Skeletal muscle tissue (tissue), 4 donors: Measurements from ENCODE around the gene PLXNC1. TPM values are rescaled to one million over a fixed set of nuclear protein-coding genes. Genes with fewer than 3 reads are reported as not detected.

Experiments used
- H3K27ac ChIP-seq: one replicate; pipeline ENCODE4 v1.7.0; 2013; ENCODE audit warnings: mild to moderate bottlenecking, low read depth, low read length, inconsistent platforms
- H3K27me3 ChIP-seq, 3 donors: one replicate each; pipeline ENCODE4 v1.7.0; 2013; ENCODE audit warnings: low read length in 3 of 3; ENCODE audit not compliant: control insufficient read depth in 3 of 3, insufficient read depth in 3 of 3
- H3K36me3 ChIP-seq, 3 donors: one replicate each; pipeline ENCODE4 v1.7.0; 2013; ENCODE audit warnings: low read length in 3 of 3; ENCODE audit not compliant: control insufficient read depth in 3 of 3, insufficient read depth in 3 of 3
- H3K4me1 ChIP-seq, 3 donors: one replicate each; pipeline ENCODE4 v1.7.0; 2013; ENCODE audit warnings: low read length in 3 of 3, mild to moderate bottlenecking in 3 of 3; ENCODE audit not compliant: control insufficient read depth in 3 of 3, insufficient read depth in 3 of 3
- H3K4me3 ChIP-seq, 3 donors: one replicate each; pipeline ENCODE4 v1.7.0; 2013; ENCODE audit warnings: low read length in 3 of 3
- H3K9ac ChIP-seq, 3 donors: one replicate each; pipeline ENCODE4 v1.7.0; 2013; ENCODE audit warnings: low read length in 3 of 3, mild to moderate bottlenecking in 3 of 3, moderate library complexity in 2 of 3, low read depth in 1 of 3
- H3K9me3 ChIP-seq, 3 donors: one replicate each; pipeline ENCODE4 v1.7.0; 2013; ENCODE audit warnings: low read length in 3 of 3; ENCODE audit not compliant: control insufficient read depth in 3 of 3
- total RNA-seq: library from RNA; depleted of rRNA; stranded (reverse); fragments of >200 nt; gene quantifications from one replicate; pipeline ENCODE4 v1.2.3, GENCODE V29; 2014
- donor health status: Osteomylitis.

The PLXNC1 gene
- total RNA-seq, 1 donor from 2014 or later: 17.2 TPM

DNA sequence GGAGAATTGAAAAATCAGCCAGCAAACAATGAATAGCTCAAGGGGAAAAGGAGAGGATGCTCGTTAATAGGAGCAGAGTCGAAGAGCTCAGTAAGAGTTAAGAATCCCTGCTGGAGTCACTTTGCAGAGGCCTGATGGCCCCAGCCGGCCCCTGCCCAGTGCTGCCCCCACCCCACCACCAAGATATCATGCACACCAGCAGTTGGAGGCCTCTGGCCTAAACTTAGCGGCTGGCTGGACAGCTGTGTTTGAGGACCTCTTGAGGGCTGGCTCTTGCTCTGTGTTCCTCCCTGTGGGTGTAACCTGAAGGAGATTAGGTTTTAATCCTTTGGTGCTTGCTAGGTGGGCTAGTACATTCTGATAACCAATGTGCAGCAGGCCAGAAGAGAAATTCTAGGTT is 142.0 kb downstream of the PLXNC1 start:
- no peak overlapping the region for H3K4me3 ChIP-seq
- H3K9ac ChIP-seq: no peak overlapping the region
- H3K36me3 ChIP-seq: peaks cover 0 to 11% (median 4%) of the 10 kb centered on the region in 3 donors
- no peak overlapping the region for H3K27ac ChIP-seq
- no peaks in the 10 kb centered on the region for H3K9me3 ChIP-seq
- H3K27me3 ChIP-seq: no peaks in the 10 kb centered on the region
- H3K4me1 ChIP-seq: peaks cover 6 to 12% (median 10%) of the 10 kb centered on the region in 3 donors

DNA sequence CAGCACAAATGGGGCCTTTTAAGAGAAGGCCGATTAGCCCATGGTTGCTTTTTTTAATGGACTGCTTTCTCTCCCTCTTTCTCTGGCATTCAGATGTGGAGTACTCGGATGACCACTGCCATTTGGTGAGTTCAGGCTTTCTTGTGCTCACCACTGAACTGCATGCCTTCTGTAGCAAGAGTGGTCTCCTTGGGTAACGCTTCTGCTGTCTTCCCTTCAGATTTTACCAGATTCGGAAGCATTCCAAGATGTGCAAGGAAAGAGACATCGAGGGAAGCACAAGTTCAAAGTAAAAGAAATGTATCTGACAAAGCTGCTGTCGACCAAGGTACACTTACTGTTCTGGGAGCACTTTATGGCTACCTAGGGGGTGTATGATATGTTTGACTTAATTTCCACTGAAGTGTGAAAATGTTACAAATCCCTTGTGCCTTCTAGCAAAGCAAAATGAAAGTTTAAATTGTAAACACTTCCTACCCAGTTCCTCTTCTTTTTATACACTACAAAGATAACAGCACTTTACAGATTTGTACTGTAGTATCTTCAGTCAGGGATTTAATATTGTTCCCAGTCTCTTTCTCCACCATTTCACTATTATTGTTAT is 148.8 kb downstream of the PLXNC1 start:
- no peak overlapping the region for H3K27ac ChIP-seq
- H3K4me3 ChIP-seq: no peak overlapping the region
- H3K4me1 ChIP-seq: no peaks in the 10 kb centered on the region
- H3K27me3 ChIP-seq: no peaks in the 10 kb centered on the region
- H3K9ac ChIP-seq: no peak overlapping the region
- H3K9me3 ChIP-seq: no peaks in the 10 kb centered on the region
- peaks cover 0 to 19% (median 17%) of the 10 kb centered on the region in 3 donors for H3K36me3 ChIP-seq

DNA sequence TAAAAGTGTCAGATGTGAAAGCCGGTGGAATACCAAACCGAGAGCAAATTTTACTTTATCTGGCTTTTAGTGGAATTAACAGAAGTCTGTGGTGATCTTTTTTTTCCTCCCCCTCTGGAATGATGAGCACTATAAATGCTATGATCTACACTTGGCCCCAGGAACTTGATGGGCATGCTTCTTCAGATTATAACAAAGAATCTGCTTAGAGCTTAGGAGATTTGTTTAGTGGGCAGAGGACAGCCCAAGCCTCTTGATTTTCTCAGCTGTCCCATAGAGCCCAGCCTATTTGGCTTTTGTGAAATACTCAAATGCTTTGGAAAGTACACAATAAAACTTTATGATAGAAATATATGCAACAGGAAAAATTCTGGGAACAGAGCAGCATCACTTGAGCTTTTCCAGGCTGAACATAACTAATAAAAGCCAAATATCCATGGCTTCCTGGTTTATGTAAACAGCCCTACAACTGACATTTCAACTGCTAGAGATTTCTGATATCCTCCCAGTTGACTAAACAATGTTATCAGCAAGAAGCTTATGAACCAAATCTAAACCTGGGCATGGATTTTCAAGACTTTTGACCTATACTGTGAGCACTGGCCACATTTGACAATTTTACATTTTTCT is 149.6 kb downstream of the PLXNC1 start:
- H3K9ac ChIP-seq: no peak overlapping the region
- H3K9me3 ChIP-seq: no peaks in the 10 kb centered on the region
- H3K4me1 ChIP-seq: no peaks in the 10 kb centered on the region
- no peak overlapping the region for H3K4me3 ChIP-seq
- no peaks in the 10 kb centered on the region for H3K27me3 ChIP-seq
- H3K27ac ChIP-seq: no peak overlapping the region
- H3K36me3 ChIP-seq: peaks cover 0 to 19% (median 17%) of the 10 kb centered on the region in 3 donors

DNA sequence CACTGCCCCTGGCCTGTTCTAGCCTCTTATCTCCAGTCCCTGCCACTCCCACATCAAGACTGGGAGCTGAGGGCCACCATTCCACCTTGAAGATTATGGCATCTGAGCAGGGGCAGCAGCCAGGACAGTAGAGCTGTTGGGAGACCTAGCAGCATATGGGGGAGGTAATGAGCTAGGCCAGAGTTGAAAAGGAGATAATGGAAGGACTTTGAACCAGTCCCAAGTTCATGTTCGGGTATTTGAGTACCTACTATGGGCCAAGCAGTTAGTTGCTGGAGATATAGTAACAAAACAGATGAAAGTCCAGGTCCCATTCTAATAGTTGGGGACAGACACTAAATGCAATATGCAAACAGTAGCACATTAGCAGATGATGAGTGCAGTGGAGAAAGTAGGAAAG is 151.5 kb downstream of the PLXNC1 start:
- Histone ChIP-seq H3K27me3 (no peaks in the 10 kb centered on the region), H3K36me3 (peaks cover 0 to 19% (median 18%) of the 10 kb centered on the region in 3 donors), H3K9me3 (no peaks in the 10 kb centered on the region), H3K9ac (no peak overlapping the region), H3K4me1 (peaks cover 0 to 4% (median 4%) of the 10 kb centered on the region in 3 donors), H3K27ac (no peak overlapping the region), H3K4me3 (no peak overlapping the region)

DNA sequence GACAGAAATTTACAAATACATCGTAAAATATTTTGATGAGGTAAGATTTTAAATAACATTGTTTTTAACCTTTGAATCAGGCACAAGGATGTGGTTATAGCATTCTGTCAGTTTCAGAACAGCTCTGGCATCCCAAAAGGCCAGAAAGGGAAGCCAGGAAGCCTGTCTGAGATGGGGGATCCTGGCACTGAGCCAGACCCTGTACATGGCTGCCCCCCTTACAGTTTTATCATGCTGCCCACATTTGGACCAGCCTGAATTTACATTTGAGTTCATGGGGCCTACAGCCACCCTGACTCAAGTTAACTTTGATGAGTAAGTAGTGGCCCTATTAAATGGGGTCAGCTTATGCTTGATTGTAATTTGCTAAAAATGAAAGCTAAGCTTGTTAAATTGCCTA is 155.6 kb downstream of the PLXNC1 start:
- H3K9me3 ChIP-seq: no peaks in the 10 kb centered on the region
- no peak overlapping the region for H3K4me3 ChIP-seq
- no peaks in the 10 kb centered on the region for H3K27me3 ChIP-seq
- H3K4me1 ChIP-seq: peaks cover 0 to 9% (median 8%) of the 10 kb centered on the region in 3 donors
- no peak overlapping the region for H3K9ac ChIP-seq
- H3K36me3 ChIP-seq: peaks cover 0 to 21% (median 14%) of the 10 kb centered on the region in 3 donors
- H3K27ac ChIP-seq: no peak overlapping the region

DNA sequence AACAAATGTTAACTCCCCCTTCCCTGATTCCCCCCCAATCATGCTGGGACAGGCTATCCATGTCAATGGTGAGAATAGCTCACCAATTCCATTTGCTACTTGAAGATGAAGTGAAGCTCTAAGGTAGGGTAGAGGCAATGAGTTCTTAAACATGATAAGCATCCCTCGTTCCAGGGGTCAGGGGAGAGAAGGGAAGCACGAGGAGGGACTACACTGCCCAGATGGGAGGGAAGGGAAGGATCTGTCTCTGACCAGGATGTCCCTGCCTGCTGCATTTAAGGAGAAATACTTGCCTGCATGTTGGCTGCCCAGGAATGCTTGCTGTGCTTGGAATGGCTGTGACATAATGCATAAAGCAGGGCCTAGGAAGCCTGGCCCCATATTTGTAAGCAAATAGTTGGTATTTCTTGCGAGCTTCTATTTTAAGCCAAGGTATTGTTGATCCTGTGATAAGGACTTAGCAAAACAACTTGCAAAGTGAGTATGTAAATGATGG is 156.2 kb downstream of the PLXNC1 start:
- no peak overlapping the region for H3K27ac ChIP-seq
- no peak overlapping the region for H3K4me3 ChIP-seq
- H3K36me3 ChIP-seq: peaks cover 0 to 21% (median 16%) of the 10 kb centered on the region in 3 donors
- peaks cover 0 to 9% (median 8%) of the 10 kb centered on the region in 3 donors for H3K4me1 ChIP-seq
- no peaks in the 10 kb centered on the region for H3K27me3 ChIP-seq
- no peaks in the 10 kb centered on the region for H3K9me3 ChIP-seq
- H3K9ac ChIP-seq: no peak overlapping the region

DNA sequence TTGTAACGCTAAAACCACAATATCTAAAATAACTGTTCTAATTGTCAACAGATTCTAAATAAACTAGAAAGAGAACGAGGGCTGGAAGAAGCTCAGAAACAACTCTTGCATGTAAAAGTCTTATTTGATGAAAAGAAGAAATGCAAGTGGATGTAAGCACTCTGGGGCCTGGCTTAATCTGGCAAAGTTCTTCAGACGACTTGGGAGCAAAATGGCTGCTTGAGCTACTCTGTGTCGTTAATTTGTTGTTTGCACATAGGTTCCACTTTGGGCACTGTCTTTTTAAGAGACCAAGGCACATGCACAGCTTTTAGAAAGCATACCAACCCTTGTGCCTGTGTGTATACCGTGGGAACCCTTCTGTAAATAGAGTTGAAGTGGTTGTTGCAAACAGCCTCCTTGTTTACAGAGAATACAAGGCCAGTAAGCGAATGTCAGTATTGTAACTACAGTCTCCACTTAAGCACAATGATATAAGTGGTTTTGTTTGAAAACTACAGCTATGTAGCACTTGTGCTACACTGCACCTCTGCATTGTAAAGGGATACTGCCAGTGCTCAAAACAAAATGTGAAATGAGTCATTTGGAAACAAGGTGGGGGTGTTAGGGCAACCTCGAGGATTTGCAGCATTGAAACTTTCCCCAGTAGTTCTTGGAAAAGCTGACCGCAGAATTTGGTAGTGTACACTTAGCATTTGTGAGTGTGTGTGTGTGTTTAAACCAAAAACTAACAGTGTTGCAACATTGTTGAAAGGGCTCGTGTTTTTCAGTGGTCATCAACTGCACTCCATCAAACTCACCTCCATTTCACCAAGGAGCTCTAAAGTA is 157.0 kb downstream of the PLXNC1 start:
- Histone ChIP-seq H3K4me1 (peaks cover 0 to 9% (median 8%) of the 10 kb centered on the region in 3 donors), H3K27me3 (no peaks in the 10 kb centered on the region), H3K4me3 (no peak overlapping the region), H3K9me3 (no peaks in the 10 kb centered on the region), H3K36me3 (peaks cover 0 to 16% (median 15%) of the 10 kb centered on the region in 3 donors), H3K9ac (no peak overlapping the region), H3K27ac (no peak overlapping the region)

DNA sequence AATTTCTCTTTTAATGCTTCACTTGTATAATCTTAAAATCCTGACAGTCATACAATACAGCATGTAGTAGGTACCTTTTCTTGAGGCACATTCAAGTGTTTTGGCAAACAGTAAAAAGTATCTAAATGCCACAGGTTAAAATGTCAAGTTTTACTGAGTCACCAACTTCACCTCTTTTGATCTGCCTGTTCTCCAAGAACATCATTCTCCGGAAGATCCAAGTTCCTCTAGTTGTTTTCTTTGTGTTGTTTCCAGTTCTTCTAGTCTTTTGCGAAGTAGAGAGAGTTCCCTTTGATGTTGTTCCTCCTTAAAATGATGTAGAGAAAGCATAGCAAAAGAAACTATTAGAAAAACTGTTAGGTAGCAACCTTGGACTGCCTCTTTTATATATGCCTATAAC is 160.2 kb downstream of the PLXNC1 start:
- Histone ChIP-seq H3K9ac (no peak overlapping the region), H3K36me3 (peaks cover 0 to 15% (median 15%) of the 10 kb centered on the region in 3 donors), H3K9me3 (no peaks in the 10 kb centered on the region), H3K27me3 (no peaks in the 10 kb centered on the region), H3K4me3 (no peak overlapping the region), H3K4me1 (peaks cover 0 to 9% (median 8%) of the 10 kb centered on the region in 3 donors), H3K27ac (no peak overlapping the region)

DNA sequence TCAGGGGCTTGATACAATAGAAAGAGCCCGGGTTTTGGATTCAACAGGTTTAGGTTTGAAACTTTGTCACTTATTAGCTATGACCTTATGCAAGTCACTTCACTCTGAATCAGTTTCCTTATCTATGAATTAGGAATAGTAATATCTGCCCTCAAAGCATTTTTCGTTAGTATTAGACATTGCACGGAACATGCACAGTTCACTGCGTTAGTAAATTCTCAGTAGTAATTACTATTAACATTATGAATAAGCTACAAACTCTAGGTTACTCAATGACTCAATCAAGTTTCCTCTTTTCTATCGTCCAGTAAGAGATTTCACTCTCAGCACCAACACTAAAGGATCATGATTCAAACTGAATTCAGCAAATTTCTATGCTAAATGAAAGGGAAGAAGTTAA is 161.0 kb downstream of the PLXNC1 start:
- Histone ChIP-seq H3K27ac (no peak overlapping the region), H3K4me3 (no peak overlapping the region), H3K9me3 (no peaks in the 10 kb centered on the region), H3K27me3 (no peaks in the 10 kb centered on the region), H3K9ac (no peak overlapping the region), H3K36me3 (peaks cover 0 to 15% (median 15%) of the 10 kb centered on the region in 3 donors), H3K4me1 (peaks cover 0 to 9% (median 8%) of the 10 kb centered on the region in 3 donors)
